ENCODE measurements around the gene HEBP2. TPM values are rescaled to one million over a fixed set of nuclear protein-coding genes. Genes with fewer than 3 reads are reported as not detected.

The HEBP2 gene
- total and polyA plus RNA-seq, 4 donors: 13.3 to 68.0 (median 40.7) TPM

DNA sequence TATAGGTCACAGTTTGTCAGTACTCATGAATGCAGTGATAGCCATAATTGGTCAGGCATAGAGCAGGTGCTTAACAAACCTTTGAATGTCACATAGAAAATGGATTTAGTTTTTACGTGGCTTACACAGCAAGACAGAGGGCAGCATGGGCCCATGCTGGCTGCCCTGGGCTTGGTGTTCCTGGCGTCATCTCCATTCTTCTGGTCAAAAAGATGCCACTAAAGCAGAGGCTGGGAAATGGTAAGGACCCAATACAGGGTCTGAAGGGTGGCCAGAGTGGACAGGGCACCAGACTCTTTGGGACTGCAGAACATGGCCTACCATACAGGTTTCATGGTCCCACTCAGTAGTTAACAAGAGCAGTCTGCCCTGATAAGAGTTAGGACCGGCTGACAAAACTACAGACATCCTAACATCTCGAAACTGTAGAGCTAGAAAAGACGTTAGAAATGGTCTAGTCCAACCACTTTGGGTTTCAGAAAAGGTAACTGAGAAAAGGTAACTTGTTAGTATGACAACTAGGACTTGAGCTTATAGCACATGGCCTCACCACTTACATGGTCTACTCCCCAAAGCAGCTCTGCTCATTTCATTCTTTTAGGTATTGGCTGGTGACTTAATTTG lies 22.6 kb downstream of the HEBP2 start:
- ATAC-seq (ENCODE audit: low FRiP score): no peak
- no peaks in the 10 kb centered on the region for H3K27me3 ChIP-seq (ENCODE audit: control insufficient read depth in 1 of 2, insufficient read depth in 2 of 2, low read length in 1 of 2)

DNA sequence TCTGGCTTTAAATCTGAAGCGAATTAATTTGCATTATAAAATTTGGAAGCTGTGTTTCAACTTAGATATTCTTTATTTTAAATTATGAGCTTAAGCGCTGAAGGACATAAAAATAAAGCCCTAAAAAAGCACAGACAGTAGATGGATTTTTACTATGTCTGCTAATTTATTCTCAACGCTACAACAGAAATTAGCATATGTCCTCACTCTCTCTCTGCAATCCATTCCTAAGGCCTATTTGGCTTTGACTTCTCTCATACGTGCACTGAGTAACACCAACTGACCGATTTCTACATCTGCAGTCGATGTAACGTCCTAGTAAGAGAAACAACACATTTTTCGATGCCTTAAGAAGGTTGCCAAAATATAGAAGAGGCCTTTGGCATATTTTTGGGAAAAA lies 23.7 kb downstream of the HEBP2 start:
- H3K4me3 ChIP-seq (ENCODE audit: low read length in 2 of 2): no peak overlapping the region
- intact Hi-C loops (cut with DNase I): loop anchor here (5.0 kb wide), 2 partner anchors 95 to 340 kb away; no protein-coding TSS in a partner anchor
- H3K36me3 ChIP-seq (ENCODE audit: control insufficient read depth in 1 of 2, insufficient read depth in 2 of 2, low read length in 1 of 2): no peaks in the 10 kb centered on the region
- ATAC-seq (ENCODE audit: low FRiP score): no peak
- no peaks in the 10 kb centered on the region for H3K9me3 ChIP-seq (ENCODE audit: control insufficient read depth, low read length)
- no peaks in the 10 kb centered on the region for H3K27me3 ChIP-seq (ENCODE audit: control insufficient read depth in 1 of 2, insufficient read depth in 2 of 2, low read length in 1 of 2)
- 88 to 89% methylated on average over 8 of the region's 8 CpGs for WGBS, 2 donors
- H3K27ac ChIP-seq (ENCODE audit: low read depth in 1 of 2, low read length in 2 of 2): no peak overlapping the region
- no peak for DNase-seq
- H3K4me1 ChIP-seq (ENCODE audit: control insufficient read depth in 1 of 2, insufficient read depth in 2 of 2, low read length in 2 of 2): no peaks in the 10 kb centered on the region

More for the DNA sequence above, 22.6 kb downstream of the HEBP2 start:
- intact Hi-C loops (cut with DNase I): loop anchor here (5.0 kb wide), 2 partner anchors 96 to 341 kb away; no protein-coding TSS in a partner anchor
- H3K4me1 ChIP-seq (ENCODE audit: control insufficient read depth in 1 of 2, insufficient read depth in 2 of 2, low read length in 2 of 2): no peaks in the 10 kb centered on the region
- H3K27ac ChIP-seq (ENCODE audit: low read depth in 1 of 2, low read length in 2 of 2): no peak overlapping the region
- H3K4me3 ChIP-seq (ENCODE audit: low read length in 2 of 2): no peak overlapping the region
- H3K9me3 ChIP-seq (ENCODE audit: control insufficient read depth, low read length): no peaks in the 10 kb centered on the region
- no peak for DNase-seq
- 84 to 86% methylated on average over 5 of the region's 5 CpGs for WGBS, 2 donors
- H3K36me3 ChIP-seq (ENCODE audit: control insufficient read depth in 1 of 2, insufficient read depth in 2 of 2, low read length in 1 of 2): no peaks in the 10 kb centered on the region

DNA sequence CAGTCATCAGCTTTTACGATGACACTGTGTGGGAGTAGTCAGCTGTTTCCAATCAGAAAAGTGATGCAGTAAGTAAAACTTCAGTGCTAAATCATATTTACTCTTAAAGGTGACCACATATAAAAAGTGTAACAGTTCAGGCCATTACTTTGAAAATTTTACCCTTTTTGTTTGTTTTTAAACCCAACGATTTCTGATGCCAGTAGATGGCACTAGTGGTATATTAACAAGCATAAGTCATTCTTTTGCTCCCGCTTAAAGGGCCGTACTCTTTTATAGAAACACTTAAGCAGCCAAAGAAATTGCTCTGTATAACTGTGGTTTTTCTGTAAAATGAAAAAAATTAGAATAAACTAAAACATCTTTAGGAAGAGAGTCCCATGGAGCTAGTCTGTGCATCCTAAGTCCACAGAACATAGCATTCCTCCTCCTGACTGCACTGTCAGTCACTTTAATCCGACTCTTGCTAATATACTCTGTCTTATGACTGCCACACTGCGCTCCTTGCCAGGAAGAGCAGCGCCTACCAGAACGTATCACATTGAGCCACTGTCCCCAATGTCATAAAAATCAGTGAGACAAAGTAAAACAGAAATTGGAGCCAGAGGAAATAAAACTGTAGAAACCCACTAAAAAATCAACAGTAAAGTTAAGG lies 25.0 kb downstream of the HEBP2 start:
- no peak for DNase-seq
- no peaks in the 10 kb centered on the region for H3K27me3 ChIP-seq (ENCODE audit: control insufficient read depth in 1 of 2, insufficient read depth in 2 of 2, low read length in 1 of 2)
- intact Hi-C loops (cut with DNase I): loop anchor here (5.0 kb wide), 2 partner anchors 93 to 338 kb away; no protein-coding TSS in a partner anchor
- no peaks in the 10 kb centered on the region for H3K36me3 ChIP-seq (ENCODE audit: control insufficient read depth in 1 of 2, insufficient read depth in 2 of 2, low read length in 1 of 2)
- H3K9me3 ChIP-seq (ENCODE audit: control insufficient read depth, low read length): no peaks in the 10 kb centered on the region
- no peak overlapping the region for H3K27ac ChIP-seq (ENCODE audit: low read depth in 1 of 2, low read length in 2 of 2)
- no peaks in the 10 kb centered on the region for H3K4me1 ChIP-seq (ENCODE audit: control insufficient read depth in 1 of 2, insufficient read depth in 2 of 2, low read length in 2 of 2)
- no peak overlapping the region for H3K4me3 ChIP-seq (ENCODE audit: low read length in 2 of 2)
- peak; percentile 54 for ATAC-seq (ENCODE audit: low FRiP score)
- WGBS, 2 donors: 32 to 38% methylated on average over 8 of the region's 8 CpGs

DNA sequence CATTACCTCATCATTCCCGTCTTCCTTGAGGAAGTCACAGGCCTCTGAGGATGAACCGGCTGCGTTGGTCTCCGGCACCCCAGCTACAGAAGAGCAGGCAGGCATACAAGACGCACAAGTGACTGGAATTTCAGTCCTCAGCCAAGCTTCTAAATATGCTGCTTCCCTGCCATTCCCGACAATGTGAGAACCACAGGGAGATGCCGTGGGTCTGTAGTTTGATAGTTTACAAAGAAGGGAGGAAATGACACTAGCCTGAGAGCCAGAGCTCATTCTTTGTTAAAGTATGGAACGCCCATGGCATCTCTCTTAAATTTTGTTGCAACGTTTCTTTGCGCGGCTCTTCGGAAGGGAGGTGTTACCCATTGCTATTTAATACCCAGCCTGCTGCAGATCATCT lies 25.7 kb downstream of the HEBP2 start:
- H3K4me1 ChIP-seq (ENCODE audit: control insufficient read depth in 1 of 2, insufficient read depth in 2 of 2, low read length in 2 of 2): no peaks in the 10 kb centered on the region
- no peak for DNase-seq
- no peak overlapping the region for H3K4me3 ChIP-seq (ENCODE audit: low read length in 2 of 2)
- no peaks in the 10 kb centered on the region for H3K36me3 ChIP-seq (ENCODE audit: control insufficient read depth in 1 of 2, insufficient read depth in 2 of 2, low read length in 1 of 2)
- no peak overlapping the region for H3K27ac ChIP-seq (ENCODE audit: low read depth in 1 of 2, low read length in 2 of 2)
- H3K9me3 ChIP-seq (ENCODE audit: control insufficient read depth, low read length): no peaks in the 10 kb centered on the region
- 87 to 91% methylated on average over 12 of the region's 12 CpGs for WGBS, 2 donors
- H3K27me3 ChIP-seq (ENCODE audit: control insufficient read depth in 1 of 2, insufficient read depth in 2 of 2, low read length in 1 of 2): no peaks in the 10 kb centered on the region
- ATAC-seq (ENCODE audit: low FRiP score): no peak
- intact Hi-C loops (cut with DNase I): loop anchor here (2.0 to 10.0 kb wide), 5 partner anchors 88 to 338 kb away; no protein-coding TSS in a partner anchor

DNA sequence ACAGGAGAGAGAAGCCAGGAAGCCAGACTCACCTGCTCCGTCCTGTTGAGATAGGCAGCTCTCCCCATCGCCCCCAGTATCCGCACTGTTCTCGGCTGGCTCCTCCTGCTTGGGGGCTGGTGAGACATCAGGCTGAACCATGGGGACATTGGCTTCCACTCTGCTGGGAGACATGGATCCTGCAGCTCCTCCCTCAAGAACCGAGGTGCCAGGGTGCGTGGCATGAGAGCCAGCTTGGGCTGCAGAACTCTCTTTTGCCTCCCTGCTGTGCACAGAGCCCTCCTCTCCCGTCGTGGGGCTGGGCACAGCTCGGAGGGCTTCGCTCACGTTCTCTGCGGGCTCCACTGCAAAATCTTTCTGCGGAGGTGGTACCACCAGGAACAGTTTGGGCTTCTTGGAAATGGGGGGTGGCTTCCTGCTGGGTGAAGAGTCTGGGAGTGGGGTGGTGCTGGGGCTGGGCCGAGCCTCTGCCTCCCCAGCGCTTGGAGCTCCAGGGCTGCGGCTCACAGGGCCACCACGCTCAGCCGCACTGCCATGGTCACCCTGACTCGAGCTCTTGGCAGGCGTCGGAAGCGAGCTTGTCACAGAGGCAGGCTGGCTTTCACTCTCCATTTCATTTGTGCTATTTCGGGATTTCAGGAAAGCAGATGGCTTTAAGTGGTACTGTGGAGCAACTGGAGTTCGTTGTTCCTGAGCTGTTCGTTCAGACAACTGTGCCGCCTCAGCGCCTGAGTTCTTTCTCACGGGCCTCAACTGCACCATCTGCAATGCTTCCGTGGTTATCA lies 26.5 kb downstream of the HEBP2 start:
- ATAC-seq (ENCODE audit: low FRiP score) (peak; percentile 32), DNase-seq (no peak)
- Histone ChIP-seq H3K27me3 (ENCODE audit: control insufficient read depth in 1 of 2, insufficient read depth in 2 of 2, low read length in 1 of 2) (no peaks in the 10 kb centered on the region), H3K27ac (ENCODE audit: low read depth in 1 of 2, low read length in 2 of 2) (no peak overlapping the region), H3K9me3 (ENCODE audit: control insufficient read depth, low read length) (no peaks in the 10 kb centered on the region), H3K36me3 (ENCODE audit: control insufficient read depth in 1 of 2, insufficient read depth in 2 of 2, low read length in 1 of 2) (no peaks in the 10 kb centered on the region), H3K4me3 (ENCODE audit: low read length in 2 of 2) (no peak overlapping the region), H3K4me1 (ENCODE audit: control insufficient read depth in 1 of 2, insufficient read depth in 2 of 2, low read length in 2 of 2) (no peaks in the 10 kb centered on the region)
- WGBS, 2 donors: 62 to 67% methylated on average over 28 to 29 of the region's 29 CpGs
- intact Hi-C loops (cut with DNase I): loop anchor here (2.0 to 10.0 kb wide), 3 partner anchors 87 to 164 kb away; no protein-coding TSS in a partner anchor

DNA sequence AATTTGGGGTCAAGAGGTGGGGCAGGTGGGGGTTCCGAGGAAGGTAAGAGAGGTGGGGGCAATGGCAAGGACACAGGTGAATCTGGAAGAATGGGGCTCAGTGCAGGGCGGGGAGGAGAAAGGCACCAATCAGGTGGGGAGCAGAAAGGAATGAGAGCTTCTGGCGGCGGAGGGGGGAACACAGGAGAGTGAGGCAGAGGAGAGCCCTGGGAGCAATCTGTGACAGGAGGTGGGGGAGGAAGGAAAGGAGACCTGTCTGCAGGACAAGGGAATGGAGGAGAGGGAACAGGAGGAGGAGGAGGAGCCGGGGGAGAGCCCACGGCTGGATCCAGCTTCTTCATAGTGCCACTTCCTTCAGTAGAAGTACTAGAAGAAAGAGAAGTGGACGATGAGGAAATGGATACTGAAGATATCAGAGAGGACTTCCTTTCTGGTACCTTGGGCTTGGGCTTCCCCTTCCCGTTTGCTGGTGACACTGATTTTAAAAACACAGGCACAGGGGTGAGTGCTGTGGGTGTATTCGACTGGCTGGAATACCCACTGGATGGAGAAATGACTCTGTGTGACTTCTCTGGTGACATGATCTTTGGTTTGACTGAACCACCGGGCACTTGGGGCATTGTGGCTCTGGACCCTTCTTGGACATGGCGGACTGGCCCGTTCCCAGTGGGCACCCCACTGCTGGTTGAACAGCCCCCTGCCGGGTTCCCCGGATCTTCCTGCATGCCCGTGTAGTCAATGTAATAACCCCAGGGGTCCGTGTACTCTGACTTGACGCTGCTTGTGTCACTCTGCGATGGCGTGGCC lies 27.4 kb downstream of the HEBP2 start:
- intact Hi-C loops (cut with DNase I): loop anchor here (2.0 to 10.0 kb wide), 3 partner anchors 86 to 163 kb away; no protein-coding TSS in a partner anchor
- H3K27ac ChIP-seq (ENCODE audit: low read depth in 1 of 2, low read length in 2 of 2): no peak overlapping the region
- 91 to 93% methylated on average over 19 of the region's 19 CpGs for WGBS, 2 donors
- no peaks in the 10 kb centered on the region for H3K36me3 ChIP-seq (ENCODE audit: control insufficient read depth in 1 of 2, insufficient read depth in 2 of 2, low read length in 1 of 2)
- no peak overlapping the region for H3K4me3 ChIP-seq (ENCODE audit: low read length in 2 of 2)
- no peak for DNase-seq
- H3K4me1 ChIP-seq (ENCODE audit: control insufficient read depth in 1 of 2, insufficient read depth in 2 of 2, low read length in 2 of 2): no peaks in the 10 kb centered on the region
- H3K9me3 ChIP-seq (ENCODE audit: control insufficient read depth, low read length): no peaks in the 10 kb centered on the region
- no peaks in the 10 kb centered on the region for H3K27me3 ChIP-seq (ENCODE audit: control insufficient read depth in 1 of 2, insufficient read depth in 2 of 2, low read length in 1 of 2)
- ATAC-seq (ENCODE audit: low FRiP score): no peak

DNA sequence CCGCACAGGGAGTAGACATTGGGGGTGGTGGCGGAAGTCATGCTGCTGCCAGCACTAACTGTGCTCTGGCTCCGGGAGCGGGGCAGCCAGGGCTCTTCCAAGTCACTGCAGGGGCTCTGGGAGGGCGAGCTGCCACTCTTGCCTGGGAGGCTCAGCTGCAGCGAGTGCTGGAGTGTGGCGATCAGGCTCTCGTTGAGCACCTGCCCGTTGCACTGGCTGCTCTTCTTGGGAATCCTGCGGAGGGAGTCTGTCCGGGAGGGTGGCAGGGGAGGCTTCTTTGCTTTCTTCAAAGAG lies 28.0 kb downstream of the HEBP2 start:
- intact Hi-C loops (cut with DNase I): loop anchor here (5.0 to 10.0 kb wide), 2 partner anchors 85 to 163 kb away; no protein-coding TSS in a partner anchor
- ATAC-seq (ENCODE audit: low FRiP score) (peak; percentile 51), DNase-seq (no peak)
- Histone ChIP-seq H3K27me3 (ENCODE audit: control insufficient read depth in 1 of 2, insufficient read depth in 2 of 2, low read length in 1 of 2) (no peaks in the 10 kb centered on the region), H3K27ac (ENCODE audit: low read depth in 1 of 2, low read length in 2 of 2) (no peak overlapping the region), H3K4me3 (ENCODE audit: low read length in 2 of 2) (no peak overlapping the region), H3K9me3 (ENCODE audit: control insufficient read depth, low read length) (no peaks in the 10 kb centered on the region), H3K36me3 (ENCODE audit: control insufficient read depth in 1 of 2, insufficient read depth in 2 of 2, low read length in 1 of 2) (no peaks in the 10 kb centered on the region), H3K4me1 (ENCODE audit: control insufficient read depth in 1 of 2, insufficient read depth in 2 of 2, low read length in 2 of 2) (no peaks in the 10 kb centered on the region)
- 96 to 97% methylated on average over 11 of the region's 11 CpGs for WGBS, 2 donors

DNA sequence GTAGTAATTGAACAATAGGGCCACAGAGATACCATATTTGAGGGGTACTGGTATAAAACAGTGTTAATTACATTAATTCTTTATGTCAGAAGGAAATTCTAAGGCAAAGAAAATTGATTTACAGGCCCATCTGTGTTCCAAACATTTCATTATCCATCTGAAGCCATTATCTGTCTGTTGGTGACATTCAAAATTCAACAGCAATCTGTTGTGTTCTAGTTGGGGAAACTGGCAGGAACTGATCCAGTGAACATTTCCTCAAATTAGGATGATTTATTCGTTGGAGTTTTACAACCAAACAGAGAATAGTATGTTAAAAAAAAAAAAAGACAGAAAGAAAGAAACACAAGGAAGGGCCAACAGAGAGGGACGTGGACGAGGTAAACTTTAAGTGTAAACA lies 30.1 kb downstream of the HEBP2 start:
- Histone ChIP-seq H3K9me3 (ENCODE audit: control insufficient read depth, low read length) (no peaks in the 10 kb centered on the region), H3K27me3 (ENCODE audit: control insufficient read depth in 1 of 2, insufficient read depth in 2 of 2, low read length in 1 of 2) (no peaks in the 10 kb centered on the region), H3K27ac (ENCODE audit: low read depth in 1 of 2, low read length in 2 of 2) (no peak overlapping the region), H3K4me1 (ENCODE audit: control insufficient read depth in 1 of 2, insufficient read depth in 2 of 2, low read length in 2 of 2) (no peaks in the 10 kb centered on the region), H3K4me3 (ENCODE audit: low read length in 2 of 2) (no peak overlapping the region), H3K36me3 (ENCODE audit: control insufficient read depth in 1 of 2, insufficient read depth in 2 of 2, low read length in 1 of 2) (no peaks in the 10 kb centered on the region)
- WGBS, 2 donors: 85 to 94% methylated on average over 3 of the region's 3 CpGs
- intact Hi-C loops (cut with DNase I): loop anchor here (5.0 to 10.0 kb wide), 2 partner anchors 83 to 161 kb away; no protein-coding TSS in a partner anchor
- no peak for DNase-seq
- ATAC-seq (ENCODE audit: low FRiP score): no peak

All from aorta (tissue), 5 donors.